MCF 10A (cell line): Measurements from ENCODE around the gene PIM3. TPM values are rescaled to one million over a fixed set of nuclear protein-coding genes. Genes with fewer than 3 reads are reported as not detected.

Experiments used
- BruUV-seq: library from RNA; stranded (reverse); fragments of 400-500 nt; replicated peaks from 2 replicates; lab custom pipeline; 2021; lab: Mats Ljungman, UMichigan
- CTCF ChIA-PET: fragments of 300-600 bp; sonication (Branson Sonifier 250); formaldehyde crosslinking; extraction: SDS; loops from one replicate; lab custom pipeline; 2021; ENCODE audit warnings: antibody characterized with exemption, inconsistent platforms; lab: Yijun Ruan, JAX
- POLR2A ChIA-PET: fragments of 300-600, 350-650 bp; sonication (Branson Sonifier 250); formaldehyde crosslinking; extraction: SDS; loops from one replicate; lab custom pipeline; 2020; ENCODE audit warnings: antibody characterized with exemption, inconsistent platforms; lab: Yijun Ruan, JAX
- DNase-seq: peaks from one replicate; pipeline ENCODE4 v3.0.0-alpha.2; 2018; ENCODE audit not compliant: unreplicated experiment
- H3K27ac Mint-ChIP-seq: one replicate; pipeline ENCODE4 v1.8.0; 2022; ENCODE audit warnings: mild to moderate bottlenecking, low read depth, mixed read lengths; ENCODE audit not compliant: unreplicated experiment
- H3K27me3 Mint-ChIP-seq: one replicate; pipeline ENCODE4 v1.8.0; 2022; ENCODE audit warnings: mixed read lengths; ENCODE audit not compliant: insufficient read depth, unreplicated experiment
- H3K36me3 Mint-ChIP-seq: one replicate; pipeline ENCODE4 v1.8.0; 2022; ENCODE audit warnings: mild to moderate bottlenecking, moderate library complexity, mixed read lengths; ENCODE audit not compliant: insufficient read depth, unreplicated experiment
- H3K4me1 Mint-ChIP-seq: one replicate; pipeline ENCODE4 v1.8.0; 2022; ENCODE audit warnings: mixed read lengths; ENCODE audit not compliant: insufficient read depth, unreplicated experiment
- H3K4me3 Mint-ChIP-seq: one replicate; pipeline ENCODE4 v1.8.0; 2022; ENCODE audit warnings: mild to moderate bottlenecking, moderate library complexity, mixed read lengths; ENCODE audit not compliant: unreplicated experiment
- H3K9me3 Mint-ChIP-seq: one replicate; pipeline ENCODE4 v1.8.0; 2022; ENCODE audit warnings: mixed read lengths; ENCODE audit not compliant: unreplicated experiment
- intact Hi-C: fragments of 100-400 bp; cut with micrococcal nuclease; formaldehyde crosslinking; loops from 2 replicates; pipeline ENCODE4 v1.14.1; 2022
- total RNA-seq: library from RNA; stranded (reverse); gene quantifications from 2 replicates; pipeline ENCODE4 v1.2.3, GENCODE V29; 2022
- TF ChIP-seq, protein P1 (sequence below): fragments of 200-600 bp; IDR thresholded peaks from one replicate; pipeline ENCODE4 v1.8.0; 2022; ENCODE audit warnings: antibody characterized with exemption, mild to moderate bottlenecking; ENCODE audit not compliant: unreplicated experiment

The PIM3 gene
- total RNA-seq, 1 experiment from 2014 or later = 56.3 TPM

GRCh38 chr22:49937758-49938564 lies 22.6 kb upstream of the PIM3 start:
- H3K4me1 Mint-ChIP-seq = peaks cover 9% of the 10 kb centered on the region
- H3K27me3 Mint-ChIP-seq = no peaks in the 10 kb centered on the region
- CTCF ChIA-PET = interaction anchor here (2.9 kb wide), 1 partner anchor 7 kb away, joined by 11 read pairs; no protein-coding TSS in a partner anchor
- no peak for DNase-seq
- no peaks in the 10 kb centered on the region for H3K9me3 Mint-ChIP-seq
- POLR2A ChIA-PET = interaction anchor here (2.2 to 2.5 kb wide), 3 partner anchors 10 to 13 kb away, joined by 8 to 16 read pairs (median 12); no protein-coding TSS in a partner anchor
- no peak overlapping the region for H3K27ac Mint-ChIP-seq
- intact Hi-C loops = no loop called here
- no peak overlapping the region for H3K4me3 Mint-ChIP-seq
- no peaks in the 10 kb centered on the region for H3K36me3 Mint-ChIP-seq
- TF ChIP-seq, protein P1, sequence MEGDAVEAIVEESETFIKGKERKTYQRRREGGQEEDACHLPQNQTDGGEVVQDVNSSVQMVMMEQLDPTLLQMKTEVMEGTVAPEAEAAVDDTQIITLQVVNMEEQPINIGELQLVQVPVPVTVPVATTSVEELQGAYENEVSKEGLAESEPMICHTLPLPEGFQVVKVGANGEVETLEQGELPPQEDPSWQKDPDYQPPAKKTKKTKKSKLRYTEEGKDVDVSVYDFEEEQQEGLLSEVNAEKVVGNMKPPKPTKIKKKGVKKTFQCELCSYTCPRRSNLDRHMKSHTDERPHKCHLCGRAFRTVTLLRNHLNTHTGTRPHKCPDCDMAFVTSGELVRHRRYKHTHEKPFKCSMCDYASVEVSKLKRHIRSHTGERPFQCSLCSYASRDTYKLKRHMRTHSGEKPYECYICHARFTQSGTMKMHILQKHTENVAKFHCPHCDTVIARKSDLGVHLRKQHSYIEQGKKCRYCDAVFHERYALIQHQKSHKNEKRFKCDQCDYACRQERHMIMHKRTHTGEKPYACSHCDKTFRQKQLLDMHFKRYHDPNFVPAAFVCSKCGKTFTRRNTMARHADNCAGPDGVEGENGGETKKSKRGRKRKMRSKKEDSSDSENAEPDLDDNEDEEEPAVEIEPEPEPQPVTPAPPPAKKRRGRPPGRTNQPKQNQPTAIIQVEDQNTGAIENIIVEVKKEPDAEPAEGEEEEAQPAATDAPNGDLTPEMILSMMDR = no peak
- no TSS peak for BruUV-seq

DNA sequence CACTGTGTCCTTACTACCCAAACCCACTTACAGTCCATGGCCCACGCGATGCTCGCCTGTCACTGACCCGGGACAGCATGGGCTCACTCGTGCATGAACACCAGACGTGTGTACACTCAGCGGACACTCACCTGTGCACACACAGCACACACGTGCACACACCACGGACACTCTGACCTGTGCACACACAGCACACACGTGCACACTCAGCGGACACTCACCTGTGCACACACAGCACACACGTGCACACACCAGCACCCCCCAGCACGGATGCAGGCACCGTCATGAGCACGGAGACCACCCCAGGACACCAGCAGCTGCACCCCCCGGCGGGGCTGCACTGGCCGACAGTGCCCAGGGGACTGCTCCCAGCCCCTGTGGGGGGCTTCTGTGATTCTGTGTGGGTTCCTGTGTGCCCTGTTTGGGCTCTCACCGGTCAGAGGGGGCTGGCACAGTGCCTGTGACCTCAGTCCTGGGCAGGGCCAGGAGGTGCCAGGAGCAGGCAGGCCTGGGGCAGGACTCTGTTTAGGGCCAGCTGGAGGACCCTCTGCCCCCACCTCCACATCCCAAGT lies 21.9 kb upstream of the PIM3 start:
- Mint-ChIP-seq H3K4me1 (peaks cover 4% of the 10 kb centered on the region), H3K4me3 (no peak overlapping the region), H3K36me3 (no peaks in the 10 kb centered on the region), H3K9me3 (no peaks in the 10 kb centered on the region), H3K27ac (no peak overlapping the region), H3K27me3 (no peaks in the 10 kb centered on the region)
- intact Hi-C loops = no loop called here
- POLR2A ChIA-PET = interaction anchor here (2.5 kb wide), 1 partner anchor 10 kb away, joined by 8 read pairs; no protein-coding TSS in a partner anchor
- no TSS peak for BruUV-seq
- TF ChIP-seq, protein P1 = no peak
- DNase-seq = no peak
- CTCF ChIA-PET = interaction anchor here (2.9 kb wide), 1 partner anchor 8 kb away, joined by 11 read pairs; no protein-coding TSS in a partner anchor

GRCh38 chr22:49941507-49942316 lies 18.9 kb upstream of the PIM3 start:
- ChIA-PET CTCF (no interaction called here), POLR2A (no interaction called here)
- TF ChIP-seq, protein P1 = no peak
- no peak overlapping the region for H3K4me3 Mint-ChIP-seq
- H3K27ac Mint-ChIP-seq = no peak overlapping the region
- H3K4me1 Mint-ChIP-seq = peaks cover 2% of the 10 kb centered on the region
- DNase-seq = no peak
- no peaks in the 10 kb centered on the region for H3K27me3 Mint-ChIP-seq
- no peaks in the 10 kb centered on the region for H3K9me3 Mint-ChIP-seq
- no peaks in the 10 kb centered on the region for H3K36me3 Mint-ChIP-seq
- no TSS peak for BruUV-seq
- intact Hi-C loops = no loop called here
